ENCODE results near the gene KCNQ1.

Gene KCNQ1

DNA sequence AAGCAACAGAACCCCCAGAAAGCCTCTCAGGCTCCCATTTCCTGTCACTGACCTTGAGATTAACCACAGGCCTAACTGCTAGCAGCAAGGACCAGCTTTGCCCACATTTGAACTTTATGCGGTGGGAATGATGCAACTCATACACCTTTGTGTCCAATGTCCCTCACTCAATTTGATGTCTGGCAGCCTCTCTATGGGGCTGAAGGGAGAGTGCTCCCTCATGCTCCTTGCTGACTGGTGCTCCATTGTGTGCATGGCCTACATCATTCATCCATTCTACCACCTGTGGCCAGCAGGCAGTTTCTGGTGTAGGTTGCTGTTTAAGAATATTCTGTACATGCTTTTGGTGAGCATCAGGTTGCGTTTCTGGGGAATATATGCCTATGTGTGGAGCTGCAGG lies 223.1 kb downstream of the KCNQ1 start:
- TF ChIP-seq, protein P1, sequence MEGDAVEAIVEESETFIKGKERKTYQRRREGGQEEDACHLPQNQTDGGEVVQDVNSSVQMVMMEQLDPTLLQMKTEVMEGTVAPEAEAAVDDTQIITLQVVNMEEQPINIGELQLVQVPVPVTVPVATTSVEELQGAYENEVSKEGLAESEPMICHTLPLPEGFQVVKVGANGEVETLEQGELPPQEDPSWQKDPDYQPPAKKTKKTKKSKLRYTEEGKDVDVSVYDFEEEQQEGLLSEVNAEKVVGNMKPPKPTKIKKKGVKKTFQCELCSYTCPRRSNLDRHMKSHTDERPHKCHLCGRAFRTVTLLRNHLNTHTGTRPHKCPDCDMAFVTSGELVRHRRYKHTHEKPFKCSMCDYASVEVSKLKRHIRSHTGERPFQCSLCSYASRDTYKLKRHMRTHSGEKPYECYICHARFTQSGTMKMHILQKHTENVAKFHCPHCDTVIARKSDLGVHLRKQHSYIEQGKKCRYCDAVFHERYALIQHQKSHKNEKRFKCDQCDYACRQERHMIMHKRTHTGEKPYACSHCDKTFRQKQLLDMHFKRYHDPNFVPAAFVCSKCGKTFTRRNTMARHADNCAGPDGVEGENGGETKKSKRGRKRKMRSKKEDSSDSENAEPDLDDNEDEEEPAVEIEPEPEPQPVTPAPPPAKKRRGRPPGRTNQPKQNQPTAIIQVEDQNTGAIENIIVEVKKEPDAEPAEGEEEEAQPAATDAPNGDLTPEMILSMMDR (IDR thresholded peaks at IDR 0.05) = no peak

DNA sequence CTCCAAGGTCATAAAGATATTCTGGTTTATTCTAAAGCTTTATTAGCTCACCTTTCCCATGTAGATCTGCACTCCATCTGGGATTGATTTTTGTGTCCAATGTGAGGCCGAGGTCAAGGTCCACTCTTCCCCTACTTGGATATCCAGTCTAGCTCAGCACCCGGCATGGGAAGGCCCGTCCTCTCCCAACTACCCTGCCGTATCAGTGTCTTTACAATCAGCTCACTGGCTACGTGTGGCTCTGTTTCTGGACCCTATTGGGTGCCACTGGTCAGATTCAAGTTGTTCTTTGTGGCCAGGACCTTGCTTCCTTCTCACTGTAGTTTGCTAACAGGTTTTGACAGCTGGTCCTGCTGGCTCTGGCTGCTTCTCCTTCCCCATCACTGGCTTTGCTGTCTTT lies 224.1 kb downstream of the KCNQ1 start:
- TF ChIP-seq, protein P1 (IDR thresholded peaks at IDR 0.05) = no peak

DNA sequence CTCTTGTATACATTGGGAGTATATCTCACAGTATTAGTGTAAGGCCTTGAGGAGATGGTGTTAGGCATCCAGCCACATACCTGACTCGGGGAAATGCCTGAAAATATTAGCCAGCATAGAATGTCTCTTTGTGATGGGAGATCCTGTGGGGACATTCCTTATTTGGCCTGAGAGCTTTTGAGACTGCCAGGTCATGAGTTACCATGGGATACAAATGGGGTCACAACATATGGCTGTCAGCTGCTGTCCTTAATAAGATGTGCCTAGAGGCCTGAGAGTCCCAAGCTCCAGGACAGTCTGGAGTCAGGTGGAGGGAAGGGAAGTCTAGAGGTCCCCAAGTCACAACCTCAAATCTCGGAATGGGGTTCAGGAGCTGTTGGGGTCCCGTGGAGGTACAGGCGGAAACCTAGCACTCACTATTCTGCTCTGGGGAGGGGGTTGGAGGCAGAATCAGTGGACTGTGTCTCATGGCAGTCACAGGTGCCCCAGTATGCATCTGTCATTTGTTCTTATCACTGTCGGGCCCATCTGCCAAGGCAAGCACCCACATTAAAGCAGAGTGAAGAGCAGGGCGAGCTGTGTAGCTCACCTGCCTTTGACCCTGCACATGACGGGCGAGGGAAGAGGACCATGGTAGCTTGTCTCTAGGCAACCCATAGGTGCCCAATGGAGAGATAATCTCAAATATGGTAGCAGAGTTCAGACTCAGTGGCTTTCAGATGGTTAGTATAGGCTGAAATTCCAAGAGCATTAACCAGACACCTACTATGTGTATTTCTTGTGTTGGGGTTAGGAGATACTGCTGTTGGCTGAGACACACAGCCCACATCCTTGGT lies 225.0 kb downstream of the KCNQ1 start:
- TF ChIP-seq, protein P1 (IDR thresholded peaks at IDR 0.05) = no peak

DNA sequence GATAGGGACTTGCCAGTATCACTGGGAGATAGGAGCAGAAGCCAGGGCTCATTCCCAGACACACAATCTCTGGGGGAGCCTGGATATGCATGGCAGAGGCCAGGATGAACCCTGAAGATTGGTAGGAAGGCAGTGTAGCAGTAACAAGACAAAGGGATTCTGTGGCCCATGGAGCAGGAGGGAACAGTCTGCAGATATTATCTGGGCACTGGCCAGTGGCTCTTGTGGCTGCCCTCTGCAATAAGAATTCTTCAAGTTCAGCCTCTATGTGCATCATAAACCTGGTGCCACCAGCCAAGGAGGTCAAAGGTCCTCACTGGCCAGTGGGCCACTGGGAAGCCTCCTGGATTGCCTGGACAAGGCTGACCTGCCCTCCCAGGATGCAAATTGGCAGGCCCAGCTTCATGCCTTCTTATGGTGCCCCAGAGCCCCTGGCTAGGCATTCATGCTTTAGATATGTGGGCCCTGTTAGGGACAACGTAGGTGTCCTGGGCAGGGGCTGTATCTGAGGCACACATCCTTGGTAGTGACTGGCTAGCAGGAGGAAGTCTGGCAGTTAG lies 225.8 kb downstream of the KCNQ1 start:
- TF ChIP-seq, protein P1 (IDR thresholded peaks at IDR 0.05) = no peak

DNA sequence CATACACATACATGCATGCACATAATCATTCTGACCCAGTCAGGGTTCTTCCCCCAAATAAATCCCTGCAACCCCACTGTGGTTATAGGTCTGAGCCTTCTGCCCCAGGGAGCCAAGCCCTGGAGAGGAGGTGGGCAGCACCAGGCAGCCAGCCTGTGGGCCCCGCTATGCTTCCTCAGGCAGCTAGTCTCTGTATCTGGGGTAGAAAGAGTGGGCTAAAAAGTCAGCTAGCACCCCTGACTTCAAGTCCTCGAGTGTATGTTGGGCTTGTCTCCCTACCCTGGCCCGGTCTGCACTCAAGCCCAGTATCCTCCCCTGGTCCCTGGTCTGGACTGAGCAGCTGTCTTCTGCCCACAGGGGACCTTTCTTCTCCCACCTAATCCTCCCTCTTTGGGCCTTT lies 226.9 kb downstream of the KCNQ1 start:
- TF ChIP-seq, protein P1 (IDR thresholded peaks at IDR 0.05) = no peak

DNA sequence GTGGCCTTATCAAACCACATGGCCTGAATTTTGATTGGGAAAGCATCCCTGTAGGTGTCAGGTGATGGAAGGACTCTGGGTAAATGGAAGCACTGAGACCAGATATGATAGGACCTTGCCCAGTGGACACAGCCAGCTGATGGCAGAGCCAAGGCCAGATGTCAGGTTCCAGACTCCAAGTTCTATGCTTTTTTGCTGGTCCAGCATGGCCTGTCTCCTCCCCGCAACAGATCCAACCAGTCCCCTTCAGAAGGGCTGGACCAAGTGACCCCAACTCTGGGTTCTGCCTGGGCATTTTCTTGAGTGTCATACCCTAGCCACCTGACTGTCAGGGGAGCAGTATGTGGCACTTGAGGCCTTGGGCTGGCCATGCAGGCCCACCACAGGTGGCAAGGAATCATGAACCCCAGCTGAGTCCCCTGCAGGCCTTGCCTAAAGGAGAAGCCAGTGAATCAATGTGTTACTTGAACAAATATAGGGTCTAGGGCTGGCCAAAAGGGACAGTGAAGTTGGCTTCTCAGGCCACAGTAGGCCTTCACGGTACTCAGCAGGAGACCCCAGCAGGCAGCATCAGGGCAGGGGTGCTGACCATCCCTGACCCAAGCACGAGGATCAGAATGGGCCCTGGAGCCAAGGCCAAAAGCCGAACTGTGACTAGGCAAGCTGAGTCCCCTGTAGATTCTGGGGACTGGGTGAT lies 227.9 kb downstream of the KCNQ1 start:
- TF ChIP-seq, protein P1 (IDR thresholded peaks at IDR 0.05) = no peak

DNA sequence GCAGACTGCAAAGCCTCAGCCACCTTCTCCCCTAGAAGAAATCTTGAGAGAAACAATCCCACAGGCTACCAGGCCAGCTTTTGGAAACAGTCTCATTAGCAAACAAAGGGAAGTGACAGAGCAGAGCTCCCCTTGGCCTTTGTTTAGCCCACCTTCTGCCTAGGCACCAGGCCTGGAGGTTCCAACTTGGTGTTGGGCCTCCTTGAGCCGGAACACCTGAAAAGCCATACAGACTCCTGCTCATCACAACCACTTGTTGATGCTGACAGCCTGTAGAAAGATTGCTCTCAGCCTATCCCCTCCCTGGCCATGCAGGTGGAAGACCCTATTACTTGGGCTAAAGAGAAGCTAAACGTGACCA lies 228.4 kb downstream of the KCNQ1 start:
- TF ChIP-seq, protein P1 (IDR thresholded peaks at IDR 0.05) = no peak
